HEK293T (cell line): Measurements from ENCODE around the gene TACR3.
"Not testable (repeated sequence)": the region's sequence is repeated elsewhere in the genome, so short reads cannot be mapped to it uniquely, and the experiment has no call there.

Experiments
- CTCF ChIA-PET: fragments of 350-600 bp; formaldehyde crosslinking; extraction: SDS; loops from one replicate; lab custom pipeline; 2021; ENCODE audit warnings: antibody characterized with exemption, inconsistent platforms; lab: Yijun Ruan, JAX
- POLR2A ChIA-PET: fragments of 350-600 bp; formaldehyde crosslinking; extraction: SDS; loops from one replicate; lab custom pipeline; 2020; ENCODE audit warnings: antibody characterized with exemption, inconsistent platforms; lab: Yijun Ruan, JAX
- DNase-seq: peaks from one replicate; pipeline ENCODE4 v3.0.0; 2012; ENCODE audit warnings: mixed read lengths; ENCODE audit errors: extremely low spot score
- ARNT ChIP-seq: fragments of 450-650 bp; IDR thresholded peaks from 2 replicates; pipeline ENCODE4 v1.6.1; 2017; ENCODE audit warnings: mild to moderate bottlenecking
- BHLHE40 ChIP-seq: fragments of 450-650 bp; IDR thresholded peaks from 2 replicates; pipeline ENCODE4 v1.6.1; 2016; ENCODE audit warnings: mild to moderate bottlenecking, moderate library complexity, borderline replicate concordance
- CTBP1 ChIP-seq: fragments of 450-650 bp; IDR thresholded peaks from 2 replicates; pipeline ENCODE4 v1.6.1; 2016; ENCODE audit warnings: borderline replicate concordance
- ELF4 ChIP-seq: fragments of 450-650 bp; IDR thresholded peaks from 2 replicates; pipeline ENCODE4 v1.6.1; 2017; ENCODE audit warnings: antibody characterized with exemption
- FOXA1 ChIP-seq: fragments of 450-650 bp; IDR thresholded peaks from 2 replicates; pipeline ENCODE4 v1.6.1; 2016; ENCODE audit warnings: mild to moderate bottlenecking
- FOXK2 ChIP-seq: fragments of 450-650 bp; IDR thresholded peaks from 2 replicates; pipeline ENCODE4 v1.6.1; 2016; ENCODE audit warnings: mild to moderate bottlenecking
- FOXM1 ChIP-seq: fragments of 450-650 bp; IDR thresholded peaks from 2 replicates; pipeline ENCODE4 v1.6.1; 2017; ENCODE audit warnings: mild to moderate bottlenecking, borderline replicate concordance
- HDGF ChIP-seq: fragments of 450-650 bp; IDR thresholded peaks from 2 replicates; pipeline ENCODE4 v1.6.1; 2017; ENCODE audit warnings: antibody characterized with exemption, borderline replicate concordance
- L3MBTL2 ChIP-seq: fragments of 450-650 bp; conservative IDR thresholded peaks from 2 replicates; pipeline ENCODE4 v1.6.1; 2016; ENCODE audit warnings: mild to moderate bottlenecking
- LEF1 ChIP-seq: fragments of 450-650 bp; IDR thresholded peaks from 2 replicates; pipeline ENCODE4 v1.6.1; 2017; ENCODE audit warnings: mild to moderate bottlenecking, borderline replicate concordance
- NFRKB ChIP-seq: fragments of 450-650 bp; IDR thresholded peaks from 2 replicates; pipeline ENCODE4 v1.6.1; 2016; ENCODE audit warnings: mild to moderate bottlenecking, moderate library complexity
- PKNOX1 ChIP-seq: fragments of 450-650 bp; IDR thresholded peaks from 2 replicates; pipeline ENCODE4 v1.6.1; 2016
- SP1 ChIP-seq: fragments of 450-650 bp; IDR thresholded peaks from 2 replicates; pipeline ENCODE4 v1.6.1; 2017
- SUZ12 ChIP-seq: fragments of 450-650 bp; IDR thresholded peaks from 2 replicates; pipeline ENCODE4 v1.6.1; 2016; ENCODE audit warnings: mild to moderate bottlenecking
- TARDBP ChIP-seq: fragments of 450-650 bp; IDR thresholded peaks from 2 replicates; pipeline ENCODE4 v1.6.1; 2016
- ZNF384 ChIP-seq: fragments of 450-650 bp; IDR thresholded peaks from 2 replicates; pipeline ENCODE4 v1.6.1; 2016

Gene TACR3

GRCh38 chr4:103719830-103720207 lies at the start of gene TACR3:
TSS of gene TACR3 (minus strand) at chr4:103719985. CDS start at chr4:103719675, 310 bp downstream.
- DNase-seq, result no peak
- ChIA-PET CTCF (no interaction called here), POLR2A (no interaction called here)
- TF ChIP-seq BHLHE40 (no peak), HDGF (no peak), ARNT (no peak), TARDBP (no peak), FOXM1 (no peak), NFRKB (no peak), ZNF384 (no peak)

GRCh38 chr4:103757631-103758030 lies 37.8 kb upstream of the TACR3 start:
- POLR2A ChIA-PET, result no interaction called here
- TF ChIP-seq BHLHE40, result no peak
- no peak for TF ChIP-seq LEF1
- TF ChIP-seq FOXM1, result no peak
- TF ChIP-seq ZNF384, result no peak
- TF ChIP-seq L3MBTL2, result no peak
- no peak for TF ChIP-seq ARNT
- no peak for DNase-seq
- CTCF ChIA-PET, result no interaction called here

GRCh38 chr4:103756741-103757140 lies 37.0 kb upstream of the TACR3 start:
- DNase-seq, result no peak
- ChIA-PET CTCF (no interaction called here), POLR2A (no interaction called here)
- TF ChIP-seq CTBP1, result no peak
- no peak for TF ChIP-seq BHLHE40
- TF ChIP-seq HDGF, result no peak
- no peak for TF ChIP-seq L3MBTL2
- TF ChIP-seq ZNF384, result no peak
- no peak for TF ChIP-seq FOXA1
- no peak for TF ChIP-seq PKNOX1
- TF ChIP-seq ARNT, result no peak
- no peak for TF ChIP-seq ELF4
- TF ChIP-seq NFRKB, result no peak

GRCh38 chr4:103754844-103755243 lies 35.1 kb upstream of the TACR3 start:
- ChIA-PET POLR2A (no interaction called here), CTCF (no interaction called here)
- no peak for DNase-seq
- no peak for TF ChIP-seq TARDBP
- TF ChIP-seq BHLHE40, result no peak
- no peak for TF ChIP-seq SP1
- no peak for TF ChIP-seq ELF4
- TF ChIP-seq FOXK2, result no peak
- TF ChIP-seq L3MBTL2, result no peak
- TF ChIP-seq NFRKB, result no peak
- no peak for TF ChIP-seq ARNT
- TF ChIP-seq SUZ12, result no peak
- no peak for TF ChIP-seq FOXM1
- TF ChIP-seq HDGF, result no peak
- TF ChIP-seq CTBP1, result no peak
- TF ChIP-seq LEF1, result no peak
- TF ChIP-seq ZNF384, result no peak

- ChIA-PET POLR2A (no interaction called here), CTCF (no interaction called here)
- DNase-seq, result no peak
- TF ChIP-seq CTBP1 (no peak), TARDBP (no peak), LEF1 (no peak), ZNF384 (no peak), FOXM1 (no peak), SP1 (no peak), HDGF (no peak), ARNT (no peak), SUZ12 (no peak), FOXK2 (no peak), BHLHE40 (no peak), NFRKB (no peak), FOXA1 (no peak), ELF4 (no peak), PKNOX1 (no peak), L3MBTL2 (no peak)
Observed at GRCh38 chr4:103753868-103754653, 34.3 kb upstream of the TACR3 start.

GRCh38 chr4:103723150-103723549 lies 3.4 kb upstream of the TACR3 start:
- DNase-seq, CTCF ChIA-PET, POLR2A ChIA-PET: not testable (repeated sequence)

GRCh38 chr4:103721251-103721650 lies 1.5 kb upstream of the TACR3 start:
- CTCF ChIA-PET, result no interaction called here
- TF ChIP-seq ARNT (no peak), PKNOX1 (no peak), SUZ12 (no peak), LEF1 (no peak)
- POLR2A ChIA-PET, result no interaction called here
- DNase-seq, result no peak
